Prostate gland (tissue), 2 donors: ENCODE measurements around the gene TEX53.

Experiments
- POLR2A ChIP-seq: fragments of 450-650 bp; IDR thresholded peaks from one replicate; pipeline ENCODE4 v1.6.1; 2016; ENCODE audit warnings: antibody characterized with exemption, mild to moderate bottlenecking
- POLR2AphosphoS5 ChIP-seq: sonication (generic); formaldehyde crosslinking; IDR thresholded peaks from one replicate; pipeline ENCODE4 v1.6.1; 2017; ENCODE audit warnings: antibody characterized with exemption
- TF ChIP-seq, protein P1 (sequence below), 4 experiments: fragments of 200-600 bp in 2 of 4; fragments of 450-650 bp in 2 of 4; sonication (generic) in 2 of 4; IDR thresholded peaks; 1 replicate in 3 of 4; 2 replicates in 1 of 4; pipeline ENCODE4 v1.5.1; 2016 to 2019; ENCODE audit warnings: antibody characterized with exemption in 4 of 4, mild to moderate bottlenecking in 2 of 4, moderate library complexity in 2 of 4

DNA sequence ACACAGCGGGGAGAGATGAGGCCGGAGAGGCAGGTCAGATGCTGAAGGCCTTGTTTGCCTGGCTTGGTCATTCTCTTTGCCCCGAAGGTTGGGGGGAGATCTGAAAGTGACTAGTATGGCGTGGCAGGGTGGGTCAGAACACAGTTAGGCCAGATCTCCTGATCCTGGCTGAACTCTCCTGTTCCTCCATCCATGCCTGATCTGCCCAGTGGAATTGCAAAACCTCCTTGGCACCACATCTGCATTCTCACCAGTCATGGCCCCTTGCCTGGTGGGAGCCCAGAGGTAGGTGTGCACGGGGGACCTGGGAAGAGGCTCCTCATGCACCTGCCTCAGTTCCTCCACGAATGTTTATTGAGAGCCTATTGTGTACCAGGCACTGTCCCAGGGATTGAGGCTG, 23.2 kb downstream of the TEX53 start:
- TF ChIP-seq, protein P1, sequence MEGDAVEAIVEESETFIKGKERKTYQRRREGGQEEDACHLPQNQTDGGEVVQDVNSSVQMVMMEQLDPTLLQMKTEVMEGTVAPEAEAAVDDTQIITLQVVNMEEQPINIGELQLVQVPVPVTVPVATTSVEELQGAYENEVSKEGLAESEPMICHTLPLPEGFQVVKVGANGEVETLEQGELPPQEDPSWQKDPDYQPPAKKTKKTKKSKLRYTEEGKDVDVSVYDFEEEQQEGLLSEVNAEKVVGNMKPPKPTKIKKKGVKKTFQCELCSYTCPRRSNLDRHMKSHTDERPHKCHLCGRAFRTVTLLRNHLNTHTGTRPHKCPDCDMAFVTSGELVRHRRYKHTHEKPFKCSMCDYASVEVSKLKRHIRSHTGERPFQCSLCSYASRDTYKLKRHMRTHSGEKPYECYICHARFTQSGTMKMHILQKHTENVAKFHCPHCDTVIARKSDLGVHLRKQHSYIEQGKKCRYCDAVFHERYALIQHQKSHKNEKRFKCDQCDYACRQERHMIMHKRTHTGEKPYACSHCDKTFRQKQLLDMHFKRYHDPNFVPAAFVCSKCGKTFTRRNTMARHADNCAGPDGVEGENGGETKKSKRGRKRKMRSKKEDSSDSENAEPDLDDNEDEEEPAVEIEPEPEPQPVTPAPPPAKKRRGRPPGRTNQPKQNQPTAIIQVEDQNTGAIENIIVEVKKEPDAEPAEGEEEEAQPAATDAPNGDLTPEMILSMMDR (IDR thresholded peaks at IDR 0.05) = no peak
- TF ChIP-seq POLR2A (no peak), POLR2AphosphoS5 (no peak)
